GM19193 (cell line): ENCODE data around the gene SGSM2.
A peak's percentile ranks its signal among the peaks of the same experiment; 100 is the strongest.

Source experiments
- POLR2A ChIP-seq: IDR thresholded peaks from 4 replicates; pipeline ENCODE4 v1.6.1; 2011; ENCODE audit not compliant: insufficient read depth, insufficient read length; ENCODE audit errors: extremely low read depth

Gene SGSM2

GRCh38 chr17:2336852-2337543 is at the start of gene SGSM2:
Gene SGSM2 (plus strand): TSS chr17:2337501. CDS start chr17:2337689, 188 bp downstream.
- TF ChIP-seq POLR2A, result peak; percentile 29

DNA sequence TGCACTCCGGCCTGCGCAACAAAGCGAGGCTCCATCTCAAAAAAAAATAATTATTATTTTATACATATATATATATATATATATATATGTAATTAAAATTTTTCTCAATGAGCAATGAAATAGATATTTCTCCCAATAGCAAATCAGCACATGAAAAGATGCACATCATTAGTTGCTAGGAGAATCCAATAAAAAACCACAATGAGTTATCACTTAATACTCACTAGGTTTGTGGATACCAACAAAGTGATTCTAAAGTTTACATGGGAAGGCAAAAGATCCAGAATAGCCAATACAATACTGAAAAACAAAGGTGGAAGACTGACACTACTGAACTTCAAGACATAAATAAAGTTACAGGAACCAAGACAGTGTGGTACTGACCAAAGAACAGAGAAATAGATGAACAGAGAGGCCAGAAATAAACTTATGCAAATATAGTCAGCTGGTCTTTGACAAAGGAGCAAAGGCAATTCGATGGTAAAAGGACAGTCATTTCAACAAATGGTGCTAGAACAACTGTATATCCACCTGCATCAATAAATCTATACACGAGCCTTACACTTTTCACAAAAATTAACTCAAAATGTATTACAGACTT is 47.3 kb upstream of the SGSM2 start:
- no peak for TF ChIP-seq POLR2A

DNA sequence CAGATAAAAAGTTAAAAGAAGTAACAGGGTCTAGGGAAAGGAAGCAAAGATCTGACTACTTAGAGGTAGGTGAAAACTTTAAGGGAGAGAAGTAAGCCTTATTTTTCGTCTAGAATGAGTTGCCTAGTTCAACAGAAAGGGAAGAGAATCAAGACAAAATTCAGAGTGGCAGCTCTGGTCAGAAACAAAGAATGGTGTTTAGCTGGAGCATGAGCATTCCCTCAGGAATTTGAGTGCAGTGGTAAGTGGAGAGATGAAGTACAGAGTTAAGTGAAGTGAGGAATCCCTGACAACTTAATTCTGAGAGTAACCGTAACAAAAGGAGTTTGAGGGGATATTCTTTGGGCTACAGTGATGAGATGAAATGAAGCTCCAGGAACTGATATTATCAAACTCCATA is 45.2 kb upstream of the SGSM2 start:
- no peak for TF ChIP-seq POLR2A

- no peak for TF ChIP-seq POLR2A
Observed at GRCh38 chr17:2295575-2295974, 41.7 kb upstream of the SGSM2 start.

- no peak for TF ChIP-seq POLR2A
Observed at GRCh38 chr17:2297023-2297422, 40.3 kb upstream of the SGSM2 start.

DNA sequence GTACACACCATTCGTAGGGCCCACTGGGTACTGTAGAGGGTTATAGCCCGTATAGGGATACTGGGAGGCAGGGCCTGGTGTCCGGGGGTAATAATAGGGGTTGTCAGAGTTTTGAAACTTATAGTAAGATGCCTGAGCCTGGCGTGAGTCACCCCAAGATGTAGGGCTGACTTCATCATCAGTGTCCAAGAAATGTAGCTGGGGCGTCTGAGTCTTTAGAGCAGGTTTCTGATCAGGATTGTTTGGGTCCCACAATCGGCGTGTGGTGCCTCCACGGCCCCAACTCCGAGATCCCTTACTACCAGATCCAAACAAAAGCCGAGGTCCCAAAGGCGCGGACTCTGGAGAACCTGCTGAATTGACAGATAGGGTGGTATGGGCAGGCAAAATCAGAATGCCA is 38.2 kb upstream of the SGSM2 start:
- TF ChIP-seq POLR2A, result no peak

- no peak for TF ChIP-seq POLR2A
Observed at GRCh38 chr17:2299756-2300155, 37.5 kb upstream of the SGSM2 start.

- no peak for TF ChIP-seq POLR2A
Observed at GRCh38 chr17:2302778-2303203, 34.5 kb upstream of the SGSM2 start.

DNA sequence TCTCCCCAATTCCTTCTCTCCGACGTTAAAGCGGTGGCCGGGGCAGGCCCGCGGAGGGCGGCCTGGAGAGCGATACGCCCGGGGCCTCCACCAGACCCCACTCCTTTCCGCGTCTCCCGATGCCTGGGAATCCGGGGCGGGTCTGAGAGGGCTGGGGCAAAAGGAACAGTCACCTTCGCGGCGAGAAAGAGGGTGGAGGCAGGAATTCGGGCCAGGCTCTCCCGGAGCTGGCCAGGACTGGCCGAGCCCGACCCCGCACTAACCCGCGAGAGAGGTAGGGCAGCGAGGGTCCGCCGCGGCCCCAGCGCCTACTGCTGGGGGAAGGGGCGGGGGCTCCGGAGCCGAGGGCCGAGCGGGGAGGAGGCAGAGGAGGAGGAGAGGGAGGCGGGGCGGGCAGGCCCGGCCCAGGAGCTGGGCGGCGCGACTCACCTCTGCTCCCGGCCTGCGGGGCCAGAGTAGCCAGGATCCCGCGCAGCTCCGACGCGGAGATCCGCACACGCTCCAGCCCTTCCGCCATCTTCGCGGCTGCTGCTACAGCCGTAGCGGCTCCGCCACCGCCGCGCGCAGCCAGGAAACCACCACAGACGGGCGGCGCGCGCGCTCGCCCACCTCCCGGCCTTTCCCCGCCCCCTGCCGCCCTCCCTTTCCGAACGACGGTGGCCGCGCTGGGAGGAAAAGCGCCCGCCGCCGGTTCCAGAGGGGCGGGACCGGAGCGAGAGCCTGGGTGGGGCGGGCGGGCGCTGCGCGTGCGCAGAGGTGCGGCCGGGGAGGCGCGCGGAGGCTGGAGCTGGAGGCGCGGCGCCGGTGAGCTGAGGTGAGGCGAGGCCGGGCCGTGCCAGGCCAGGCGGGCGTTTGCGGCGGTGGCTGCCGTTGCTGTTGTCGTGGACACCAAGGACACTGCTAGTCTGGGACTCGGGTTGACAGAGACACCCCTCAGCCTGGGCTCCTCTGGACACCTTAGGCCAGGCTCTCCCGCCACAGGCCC is 33.8 kb upstream of the SGSM2 start, which contains the start of the genes SMG6 and SRR:
Gene SMG6 (minus strand): TSS at position 582 of the 985 bp plus-strand sequence. CDS start 65 bp downstream, at position 517.
Gene SRR (plus strand): TSS at position 747 of the 985 bp plus-strand sequence. CDS start 11,611 bp downstream, outside the sequence.
- TF ChIP-seq POLR2A, result peak; percentile 85

- TF ChIP-seq POLR2A, result no peak
Observed at GRCh38 chr17:2304931-2305330, 32.4 kb upstream of the SGSM2 start.

GRCh38 chr17:2309338-2310154 is 27.8 kb upstream of the SGSM2 start:
- TF ChIP-seq POLR2A, result no peak

- no peak for TF ChIP-seq POLR2A
Observed at GRCh38 chr17:2312736-2313135, 24.6 kb upstream of the SGSM2 start.

DNA sequence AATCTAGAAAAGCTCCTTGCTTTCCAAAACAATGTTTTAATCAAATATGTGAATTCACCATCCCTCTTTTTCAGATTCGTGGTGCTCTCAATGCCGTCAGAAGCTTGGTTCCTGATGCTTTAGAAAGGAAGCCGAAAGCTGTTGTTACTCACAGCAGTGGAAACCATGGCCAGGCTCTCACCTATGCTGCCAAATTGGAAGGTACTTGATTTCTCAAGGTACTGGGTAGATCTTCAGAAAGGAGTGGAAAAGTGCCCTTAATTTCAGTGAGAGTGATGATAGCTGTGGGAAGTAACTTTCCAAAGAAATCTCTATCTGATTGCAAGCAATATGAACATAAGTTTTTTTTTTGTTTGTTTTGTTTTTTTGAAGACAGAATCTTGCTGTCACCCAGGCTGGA is 19.5 kb upstream of the SGSM2 start:
- no peak for TF ChIP-seq POLR2A

DNA sequence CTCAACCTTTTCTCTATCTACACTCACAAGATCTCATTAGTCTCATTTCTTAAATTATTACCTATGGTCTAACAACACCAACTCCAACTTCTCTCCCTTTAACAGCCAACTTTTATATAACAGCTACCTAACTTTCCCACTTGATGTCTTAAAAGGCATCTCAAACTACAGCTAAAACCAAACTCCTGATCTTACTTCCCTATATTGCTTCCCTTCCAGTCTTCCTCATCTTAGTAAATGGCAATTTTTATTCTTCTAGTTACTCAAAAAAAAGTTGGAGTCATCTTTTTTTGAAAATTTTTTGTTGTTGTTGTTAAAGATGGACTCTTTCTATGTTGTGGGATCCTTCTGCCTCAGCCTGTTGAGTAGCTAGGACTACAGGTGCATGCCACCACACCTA is 18.2 kb upstream of the SGSM2 start:
- no peak for TF ChIP-seq POLR2A

DNA sequence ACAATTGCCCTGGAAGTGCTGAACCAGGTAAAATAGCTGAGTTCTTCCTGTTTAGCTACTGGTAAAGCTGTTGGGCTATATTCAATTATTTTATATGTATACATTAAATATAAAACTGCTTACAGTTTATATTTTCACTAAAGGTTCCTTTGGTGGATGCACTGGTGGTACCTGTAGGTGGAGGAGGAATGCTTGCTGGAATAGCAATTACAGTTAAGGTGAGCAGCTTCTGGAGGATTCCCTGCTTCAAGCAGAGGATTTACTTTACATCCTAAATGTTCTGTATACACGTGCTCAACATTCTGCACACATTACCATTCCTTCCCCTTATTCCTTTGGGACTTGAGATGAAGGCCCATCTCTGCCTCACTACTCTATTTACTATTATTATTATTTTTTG is 15.9 kb upstream of the SGSM2 start:
- no peak for TF ChIP-seq POLR2A

- no peak for TF ChIP-seq POLR2A
Observed at GRCh38 chr17:2323629-2324314, 13.5 kb upstream of the SGSM2 start.
